Measurements from ENCODE around the gene PSMC3.

Gene PSMC3

DNA sequence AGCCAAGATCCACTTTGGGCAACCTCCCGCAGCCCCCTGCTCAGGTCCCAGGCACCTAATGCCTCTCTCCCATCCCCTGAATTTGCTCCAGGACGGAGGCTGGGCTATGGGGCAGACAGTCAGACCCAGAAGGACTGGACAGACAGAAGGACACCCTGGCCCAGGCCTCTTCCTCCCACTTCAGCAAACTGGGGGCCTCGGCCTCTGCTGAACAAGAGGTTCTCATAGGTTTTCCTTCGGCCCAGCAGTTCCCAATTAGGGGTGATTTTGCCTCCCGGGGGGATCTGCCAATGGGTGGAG, 51.6 kb downstream of the PSMC3 start:
- Histone ChIP-seq H3K27me3 (ENCODE audit: insufficient read depth, low read depth) (no peaks in the 10 kb centered on the region), H3K4me3 (IDR thresholded peaks at IDR 0.05; ENCODE audit: insufficient read depth, low read depth, low read length) (no peak overlapping the region), H3K9ac (no peak overlapping the region), H3K4me2 (no peak overlapping the region), H3K36me3 (ENCODE audit: insufficient read depth) (no peaks in the 10 kb centered on the region), H3K4me1 (ENCODE audit: low read depth, poor library complexity, severe bottlenecking) (peaks cover 4% of the 10 kb centered on the region), H4K20me1 (ENCODE audit: insufficient read depth) (no peaks in the 10 kb centered on the region), H3K79me2 (ENCODE audit: insufficient read depth, low read depth) (no peaks in the 10 kb centered on the region), H3K27ac (no peak overlapping the region), H2AFZ (ENCODE audit: low read depth) (no peak overlapping the region)
- TF ChIP-seq CTCF (conservative IDR thresholded peaks at IDR 0.05; ENCODE audit: low read depth, low read length): no peak

- peaks cover 4% of the 10 kb centered on the region for H3K4me1 ChIP-seq (ENCODE audit: low read depth, poor library complexity, severe bottlenecking)
- no peak overlapping the region for H3K9ac ChIP-seq
- no peak overlapping the region for H3K4me3 ChIP-seq (IDR thresholded peaks at IDR 0.05; ENCODE audit: insufficient read depth, low read depth, low read length)
- no peaks in the 10 kb centered on the region for H3K27me3 ChIP-seq (ENCODE audit: insufficient read depth, low read depth)
- H2AFZ ChIP-seq (ENCODE audit: low read depth): peak overlapping the region; percentile 45
- no peak overlapping the region for H3K27ac ChIP-seq
- H3K36me3 ChIP-seq (ENCODE audit: insufficient read depth): no peaks in the 10 kb centered on the region
- TF ChIP-seq CTCF (conservative IDR thresholded peaks at IDR 0.05; ENCODE audit: low read depth, low read length): peak; percentile 90
- no peaks in the 10 kb centered on the region for H3K79me2 ChIP-seq (ENCODE audit: insufficient read depth, low read depth)
- H3K4me2 ChIP-seq: no peak overlapping the region
- H4K20me1 ChIP-seq (ENCODE audit: insufficient read depth): no peaks in the 10 kb centered on the region
Measured at GRCh38 chr11:47373876-47374719, 52.1 kb downstream of the PSMC3 start.

DNA sequence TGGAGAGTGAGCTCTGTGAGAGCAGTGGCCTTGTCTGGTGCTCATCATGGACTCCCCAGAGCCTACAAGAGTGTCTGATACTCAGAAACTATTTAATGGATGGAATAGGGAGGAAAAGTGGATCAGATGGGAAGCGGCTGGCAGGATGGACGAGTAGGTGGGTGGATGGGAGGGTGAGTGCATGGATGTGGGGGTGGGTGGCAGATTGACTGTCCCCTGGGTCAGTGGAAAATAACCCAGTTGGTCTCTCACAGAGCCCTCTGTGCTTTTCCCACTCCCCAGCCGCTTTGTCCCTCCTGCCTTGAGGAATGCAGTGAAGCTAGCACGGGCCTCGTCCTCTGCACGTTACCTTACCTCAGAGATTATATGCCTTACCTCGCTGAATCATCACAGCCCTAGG, 53.8 kb downstream of the PSMC3 start:
- Histone ChIP-seq H3K4me2 (no peak overlapping the region), H3K36me3 (ENCODE audit: insufficient read depth) (no peaks in the 10 kb centered on the region), H2AFZ (ENCODE audit: low read depth) (no peak overlapping the region), H3K79me2 (ENCODE audit: insufficient read depth, low read depth) (no peaks in the 10 kb centered on the region), H3K9ac (no peak overlapping the region), H3K4me3 (IDR thresholded peaks at IDR 0.05; ENCODE audit: insufficient read depth, low read depth, low read length) (no peak overlapping the region), H4K20me1 (ENCODE audit: insufficient read depth) (no peaks in the 10 kb centered on the region), H3K27ac (no peak overlapping the region), H3K27me3 (ENCODE audit: insufficient read depth, low read depth) (no peaks in the 10 kb centered on the region), H3K4me1 (ENCODE audit: low read depth, poor library complexity, severe bottlenecking) (peaks cover 4% of the 10 kb centered on the region)
- no peak for TF ChIP-seq CTCF (conservative IDR thresholded peaks at IDR 0.05; ENCODE audit: low read depth, low read length)

- no peaks in the 10 kb centered on the region for H4K20me1 ChIP-seq (ENCODE audit: insufficient read depth)
- H2AFZ ChIP-seq (ENCODE audit: low read depth): no peak overlapping the region
- H3K27me3 ChIP-seq (ENCODE audit: insufficient read depth, low read depth): no peaks in the 10 kb centered on the region
- TF ChIP-seq CTCF (conservative IDR thresholded peaks at IDR 0.05; ENCODE audit: low read depth, low read length): no peak
- H3K9ac ChIP-seq: no peak overlapping the region
- H3K4me2 ChIP-seq: no peak overlapping the region
- no peaks in the 10 kb centered on the region for H3K79me2 ChIP-seq (ENCODE audit: insufficient read depth, low read depth)
- H3K36me3 ChIP-seq (ENCODE audit: insufficient read depth): no peaks in the 10 kb centered on the region
- no peak overlapping the region for H3K4me3 ChIP-seq (IDR thresholded peaks at IDR 0.05; ENCODE audit: insufficient read depth, low read depth, low read length)
- no peak overlapping the region for H3K27ac ChIP-seq
- H3K4me1 ChIP-seq (ENCODE audit: low read depth, poor library complexity, severe bottlenecking): peaks cover 4% of the 10 kb centered on the region
Measured at GRCh38 chr11:47369676-47370075, 56.6 kb downstream of the PSMC3 start.

Measured in KMS-11 (cell line).